NT2/D1 (cell line): ENCODE results near the gene ZFAND6.

Experiments used
- SUZ12 ChIP-seq: IDR thresholded peaks from 2 replicates; pipeline ENCODE4 v1.6.1; 2011; ENCODE audit not compliant: insufficient read length, insufficient read depth; ENCODE audit errors: extremely low read depth
- YY1 ChIP-seq: IDR thresholded peaks from 2 replicates; pipeline ENCODE4 v1.6.1; 2011; ENCODE audit not compliant: insufficient read length, insufficient read depth
- ZNF274 ChIP-seq: IDR thresholded peaks from 2 replicates; pipeline ENCODE4 v1.6.1; 2011; ENCODE audit warnings: mild to moderate bottlenecking, low read depth, low read length

GRCh38 chr15:80168421-80168820 lies 108.9 kb downstream of the ZFAND6 start:
- TF ChIP-seq SUZ12, result no peak
- no peak for TF ChIP-seq ZNF274
- TF ChIP-seq YY1, result no peak
